OCI-M1 (cell line): ENCODE measurements around the gene SPTAN1.
"Not testable (repeated sequence)": the region's sequence is repeated elsewhere in the genome, so short reads cannot be mapped to it uniquely, and the experiment has no call there.

ENCODE experiments used
- DNase-seq: peaks from one replicate; lab custom pipeline; 2025; lab: John Stamatoyannopoulos, UW

The SPTAN1 gene

DNA sequence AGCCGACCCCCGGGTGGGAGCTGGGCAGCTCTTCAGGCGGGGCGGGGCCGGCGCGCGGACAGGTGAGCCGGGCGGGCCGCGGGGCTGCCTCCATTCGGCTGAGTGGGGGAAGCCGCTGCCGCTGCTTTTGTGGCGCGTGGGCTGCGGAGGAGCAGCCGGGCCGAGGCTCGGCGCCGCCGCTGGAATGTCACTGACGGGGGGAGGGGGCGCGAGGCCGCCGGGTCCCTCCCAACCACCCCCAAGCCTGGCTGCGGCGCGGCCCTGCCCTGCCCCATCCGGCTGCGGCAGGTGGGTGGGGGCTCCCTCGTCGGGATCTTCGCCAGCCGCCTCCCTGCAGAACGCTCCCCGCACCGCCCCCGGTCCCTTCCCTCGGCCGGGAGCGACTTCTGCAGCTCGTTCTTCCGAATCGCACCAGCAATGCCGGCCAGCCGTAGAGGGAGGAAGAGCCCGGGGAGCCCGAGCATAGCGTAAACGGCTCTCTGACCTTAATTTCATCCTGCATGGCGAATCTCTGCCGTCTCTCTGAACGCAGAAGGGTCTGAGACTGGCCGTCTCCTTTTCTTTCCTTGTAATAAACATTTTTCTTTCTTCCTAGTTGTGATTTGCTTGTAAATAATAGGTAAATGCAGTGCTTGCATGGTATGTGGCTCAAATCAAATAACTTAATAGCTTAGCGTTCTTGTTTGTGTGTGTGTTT lies 505 bp downstream of the SPTAN1 start:
- peak; percentile 30 for DNase-seq

DNA sequence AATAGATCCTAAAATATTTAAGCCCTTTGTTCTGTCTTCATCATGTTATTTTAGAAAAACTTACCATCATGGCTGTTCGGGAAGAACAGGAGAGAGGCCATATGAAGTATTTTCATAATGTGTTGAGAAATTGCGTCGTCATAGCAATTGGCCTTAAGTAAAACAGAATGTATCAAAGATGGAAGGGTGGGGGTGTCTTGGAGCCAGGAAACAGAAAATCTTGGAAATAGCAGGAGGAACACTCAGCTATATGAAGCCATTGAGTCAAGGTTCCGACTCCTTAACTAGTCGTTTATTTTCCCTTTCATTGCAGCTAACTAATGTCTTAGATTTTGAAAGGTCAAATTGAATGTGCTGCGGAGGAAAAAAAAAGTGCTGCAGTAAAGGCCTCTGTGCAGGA lies 1.3 kb downstream of the SPTAN1 start:
- no peak for DNase-seq

DNA sequence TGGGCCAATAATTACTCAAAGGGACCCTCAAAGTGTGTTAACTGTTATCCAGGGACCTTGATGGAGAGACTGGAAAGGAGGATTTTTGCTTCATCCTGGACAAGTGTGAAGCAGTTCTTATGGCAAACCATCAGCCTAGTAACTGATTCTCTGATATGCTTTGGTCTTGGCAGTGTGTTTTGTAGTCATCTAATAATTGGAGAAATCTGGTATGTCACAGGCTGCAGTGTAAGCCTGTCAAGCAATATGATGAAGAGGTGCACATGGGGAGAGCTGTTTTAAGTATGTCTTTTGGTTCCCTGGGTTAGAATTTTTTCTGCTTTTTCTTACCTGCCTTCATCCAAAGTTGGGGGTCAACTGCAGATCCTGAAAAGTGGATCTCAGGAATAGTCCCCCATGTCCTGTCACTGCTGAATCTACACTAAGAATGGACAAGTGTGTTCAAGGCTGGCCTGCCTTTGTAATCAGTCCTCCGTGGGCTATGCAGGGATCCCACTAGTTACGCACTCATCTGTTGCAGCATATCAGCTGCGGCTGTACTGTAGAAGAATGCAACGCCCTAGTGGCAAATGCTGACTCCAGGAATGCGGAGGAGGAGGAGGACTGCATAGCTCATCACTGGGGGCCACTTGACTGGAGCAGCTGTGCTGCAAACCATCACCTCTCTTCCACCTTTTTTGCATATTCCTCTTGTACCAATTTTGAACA lies 1.9 kb downstream of the SPTAN1 start:
- no peak for DNase-seq

DNA sequence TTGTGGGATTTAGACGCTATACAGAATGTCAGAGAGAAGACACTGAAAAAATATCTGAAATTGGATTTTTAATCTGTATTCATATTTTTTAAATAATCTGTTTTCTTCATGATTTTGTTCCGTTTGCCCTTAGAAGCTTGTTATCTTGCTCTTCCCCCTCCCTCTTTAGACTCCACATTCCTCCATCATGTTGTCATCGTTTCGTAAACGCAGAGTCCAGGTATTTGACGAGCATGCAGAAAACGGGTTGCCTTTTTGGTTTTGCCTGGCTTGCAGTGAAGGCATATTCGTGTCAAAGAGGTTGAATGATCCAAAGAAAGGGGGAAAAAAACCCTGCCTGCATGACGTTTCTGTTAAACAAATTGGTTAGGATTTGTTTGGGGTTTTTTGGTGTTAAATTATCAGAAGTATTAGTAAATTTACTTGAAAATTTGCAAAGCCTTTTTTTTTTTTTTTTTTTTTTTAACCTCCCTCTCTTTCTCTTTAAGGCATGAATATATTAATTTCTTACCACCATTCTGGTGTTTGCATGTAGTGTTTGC lies 2.9 kb downstream of the SPTAN1 start:
- no peak for DNase-seq

- no peak for DNase-seq
These were observed 3.9 kb downstream of the SPTAN1 start for GRCh38 chr9:128556276-128556675.

DNA sequence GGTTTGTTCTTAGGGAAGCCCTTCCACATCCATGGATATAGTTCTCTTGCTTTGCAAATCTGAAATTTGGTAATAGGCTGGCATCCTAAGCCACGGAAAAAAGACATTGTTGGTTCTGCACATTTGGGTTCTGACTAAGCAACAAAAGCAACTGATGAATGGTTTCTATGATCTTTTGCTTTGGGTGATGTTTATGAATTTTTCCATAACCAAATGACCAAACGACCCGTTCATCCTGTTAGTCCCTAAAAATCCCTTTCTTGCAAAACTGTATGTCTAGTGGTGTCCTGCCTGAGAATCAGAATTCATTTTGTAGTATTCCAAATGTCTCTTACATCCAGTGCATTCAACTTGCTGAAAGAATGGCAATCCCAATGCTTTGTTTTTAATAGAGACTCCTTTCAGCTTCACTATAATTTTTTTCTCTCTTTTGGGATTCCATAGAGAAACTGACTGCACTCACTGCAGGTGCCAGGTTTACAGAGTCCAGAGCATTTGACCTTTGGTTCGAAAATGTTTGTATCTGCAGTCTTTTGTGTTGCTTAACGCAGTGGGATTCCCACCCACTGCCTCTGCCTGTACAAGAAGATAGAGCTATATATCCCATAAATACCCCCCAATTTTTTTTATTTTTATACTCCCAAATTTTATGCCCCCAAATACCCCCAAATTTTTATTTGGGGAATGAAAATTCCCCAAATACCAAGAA lies 4.7 kb downstream of the SPTAN1 start:
- no peak for DNase-seq

GRCh38 chr9:128558431-128559310 lies 6.3 kb downstream of the SPTAN1 start:
- peak; percentile 97 for DNase-seq

DNA sequence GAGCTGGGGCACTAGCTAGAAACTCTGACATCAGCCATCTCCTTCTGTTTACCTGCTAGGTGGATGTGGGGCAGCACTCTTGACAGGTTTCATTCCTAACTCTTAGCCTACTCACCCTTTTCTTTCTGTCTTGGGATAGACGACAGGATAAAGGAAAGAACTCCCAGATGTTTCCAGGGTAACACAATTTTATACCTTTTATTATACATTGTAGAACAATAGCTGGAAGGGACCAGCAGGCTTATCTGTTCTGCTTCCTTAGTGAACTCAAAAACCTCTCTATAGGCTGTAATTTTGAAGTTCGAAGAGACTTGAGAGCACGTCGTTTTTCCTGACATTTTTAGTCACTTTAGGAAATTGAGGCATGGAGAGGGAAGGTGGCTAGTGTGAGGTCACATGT lies 13.2 kb downstream of the SPTAN1 start:
- no peak for DNase-seq

DNA sequence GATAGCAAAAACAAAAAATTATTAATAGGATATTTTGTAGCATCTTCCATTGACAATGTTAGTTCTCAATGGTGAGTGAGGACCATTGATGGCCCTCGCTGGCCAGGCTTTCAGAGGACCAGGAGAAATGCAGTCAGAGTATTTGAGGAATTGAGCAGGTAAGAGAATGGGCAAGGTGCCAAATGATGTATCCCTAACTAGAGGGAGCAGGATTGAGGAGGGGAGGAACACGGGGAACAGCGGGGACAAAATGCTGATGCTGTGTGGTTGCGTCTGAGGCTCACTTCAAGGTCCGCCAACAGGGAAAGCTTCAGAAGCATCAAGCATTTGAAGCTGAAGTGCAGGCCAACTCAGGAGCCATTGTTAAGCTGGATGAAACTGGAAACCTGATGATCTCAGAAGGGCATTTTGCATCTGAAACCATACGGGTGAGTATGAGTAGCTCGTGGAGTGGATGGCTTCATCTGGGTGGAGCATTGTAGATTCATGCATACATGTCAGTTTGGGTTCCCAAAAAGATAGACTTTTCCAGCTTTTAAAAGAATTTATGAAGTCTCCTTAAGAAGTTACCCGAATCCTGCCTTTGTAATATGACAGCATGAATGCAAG lies 16.2 kb downstream of the SPTAN1 start:
- DNase-seq = no peak

GRCh38 chr9:128575469-128575868 lies 23.1 kb downstream of the SPTAN1 start:
- DNase-seq = no peak

GRCh38 chr9:128575916-128576315 lies 23.5 kb downstream of the SPTAN1 start:
- no peak for DNase-seq

DNA sequence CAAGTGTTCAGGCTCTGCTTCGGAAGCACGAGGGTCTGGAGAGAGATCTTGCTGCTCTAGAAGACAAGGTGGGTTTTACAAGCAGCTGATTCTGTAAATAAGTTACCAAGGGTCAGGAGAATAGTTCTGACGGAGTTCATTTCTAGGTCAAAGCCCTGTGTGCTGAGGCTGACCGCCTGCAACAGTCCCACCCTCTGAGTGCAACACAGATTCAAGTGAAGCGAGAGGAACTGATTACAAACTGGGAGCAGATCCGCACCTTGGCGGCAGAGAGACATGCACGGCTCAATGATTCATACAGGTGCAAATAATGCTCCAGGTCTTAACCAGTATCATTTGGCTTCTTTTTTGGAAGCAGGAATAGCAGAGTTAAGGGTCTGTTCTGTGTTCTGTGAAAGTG lies 24.8 kb downstream of the SPTAN1 start:
- DNase-seq = no peak

DNA sequence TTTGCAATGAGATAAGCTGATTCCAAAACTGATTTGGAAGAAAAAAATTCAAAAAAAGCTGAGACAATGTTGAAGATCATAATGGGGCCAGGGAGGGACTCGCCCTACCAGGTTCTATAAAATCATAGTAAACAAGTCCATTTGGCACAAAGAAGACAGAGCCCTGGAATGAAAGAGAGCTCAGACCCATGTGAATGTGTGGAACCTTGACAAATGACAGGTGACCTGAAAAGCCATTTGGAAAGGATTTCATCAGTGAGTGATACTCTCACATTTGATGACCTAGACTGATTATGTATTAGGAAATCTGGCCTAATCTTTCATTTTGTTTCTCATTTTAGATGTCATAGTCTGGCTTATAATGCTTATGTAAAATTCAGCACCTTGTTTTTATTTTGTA lies 26.8 kb downstream of the SPTAN1 start:
- no peak for DNase-seq

DNA sequence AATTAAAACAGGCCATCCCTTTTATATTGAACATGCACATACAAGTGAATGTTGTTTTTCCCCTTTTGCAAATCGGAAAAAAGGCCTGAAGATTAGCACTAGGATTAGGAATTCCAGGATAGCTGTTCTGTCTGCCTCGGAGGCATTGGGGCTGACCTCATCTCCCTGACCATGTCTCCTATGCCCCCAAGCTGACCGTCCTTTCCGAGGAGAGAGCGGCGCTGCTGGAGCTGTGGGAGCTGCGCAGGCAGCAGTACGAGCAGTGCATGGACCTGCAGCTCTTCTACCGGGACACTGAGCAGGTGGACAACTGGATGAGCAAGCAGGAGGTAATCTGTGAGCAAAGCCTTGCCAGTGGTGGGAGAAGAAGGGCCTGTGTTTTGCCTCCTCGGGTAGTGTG lies 28.3 kb downstream of the SPTAN1 start:
- no peak for DNase-seq

- peak; percentile 61 for DNase-seq
These were observed 32.8 kb downstream of the SPTAN1 start for GRCh38 chr9:128585155-128585554.

DNA sequence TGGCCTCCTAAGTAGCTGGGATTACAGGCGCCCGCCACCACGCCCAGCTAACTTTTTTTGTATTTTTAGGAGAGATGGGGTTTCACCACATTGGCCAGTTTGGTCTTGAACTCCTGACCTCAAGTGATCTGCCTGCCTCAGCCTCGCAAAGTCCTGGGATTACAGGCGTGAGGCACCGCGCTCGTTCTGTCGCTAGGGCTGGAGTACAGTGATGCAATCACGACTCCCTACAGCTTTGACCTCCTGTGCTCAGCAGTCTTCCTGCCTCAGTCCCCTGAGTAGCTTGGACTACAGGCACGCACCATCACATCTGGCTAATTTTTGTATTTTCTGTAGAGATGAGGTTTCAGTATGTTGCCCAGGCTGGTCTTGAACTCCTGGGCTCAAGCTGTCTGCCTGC lies 34.5 kb downstream of the SPTAN1 start:
- DNase-seq = not testable (repeated sequence)

- no peak for DNase-seq
These were observed 35.1 kb downstream of the SPTAN1 start for GRCh38 chr9:128587453-128587852.

- DNase-seq = no peak
These were observed 36.3 kb downstream of the SPTAN1 start for GRCh38 chr9:128588581-128589233.

DNA sequence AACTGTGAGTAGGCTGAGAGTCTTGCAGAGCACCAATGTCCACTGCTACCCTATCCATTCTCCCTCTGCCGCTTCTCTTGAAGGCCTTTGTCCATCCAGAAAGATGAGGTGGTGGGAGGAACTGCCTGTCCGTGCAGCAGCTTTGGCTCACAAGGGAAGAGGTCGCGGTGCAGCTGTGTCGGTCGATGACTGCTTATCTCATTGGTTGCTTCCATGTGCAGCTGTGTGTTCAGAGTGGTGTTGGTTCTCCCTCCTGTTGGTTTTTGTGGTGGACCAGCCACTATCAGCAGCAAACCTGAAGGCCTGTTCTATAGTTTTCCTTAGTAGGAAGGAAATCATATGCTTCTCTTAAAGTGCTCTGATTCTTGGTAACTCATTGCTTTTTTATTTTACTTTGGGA lies 40.7 kb downstream of the SPTAN1 start:
- DNase-seq = peak; percentile 85

DNA sequence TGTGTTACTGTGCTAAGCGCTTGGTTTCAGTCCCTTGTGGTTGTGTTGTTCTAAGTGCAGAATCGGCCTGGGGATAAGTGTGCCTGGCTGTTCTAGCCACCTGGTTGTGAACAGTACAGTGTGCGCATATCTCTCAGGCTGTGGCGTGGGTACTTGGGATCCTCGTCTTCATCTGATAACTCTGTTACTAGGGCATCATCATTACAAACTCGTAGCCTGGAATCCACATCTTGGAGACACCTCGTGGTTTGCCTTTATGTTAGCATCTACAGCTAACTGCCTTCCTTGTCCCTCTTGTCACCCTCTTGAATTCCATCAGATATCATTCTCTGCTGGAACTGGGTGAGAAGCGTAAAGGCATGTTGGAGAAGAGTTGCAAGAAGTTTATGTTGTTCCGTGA lies 41.5 kb downstream of the SPTAN1 start:
- no peak for DNase-seq

- DNase-seq = no peak
These were observed 43.1 kb downstream of the SPTAN1 start for GRCh38 chr9:128595471-128595870.
